NCI-H128 (cell line): ENCODE measurements around the gene ATP6V0C.

Experiments
- DNase-seq: peaks from one replicate; lab custom pipeline; 2025; ENCODE audit not compliant: unreplicated experiment; lab: John Stamatoyannopoulos, UW

ATP6V0C gene

DNA sequence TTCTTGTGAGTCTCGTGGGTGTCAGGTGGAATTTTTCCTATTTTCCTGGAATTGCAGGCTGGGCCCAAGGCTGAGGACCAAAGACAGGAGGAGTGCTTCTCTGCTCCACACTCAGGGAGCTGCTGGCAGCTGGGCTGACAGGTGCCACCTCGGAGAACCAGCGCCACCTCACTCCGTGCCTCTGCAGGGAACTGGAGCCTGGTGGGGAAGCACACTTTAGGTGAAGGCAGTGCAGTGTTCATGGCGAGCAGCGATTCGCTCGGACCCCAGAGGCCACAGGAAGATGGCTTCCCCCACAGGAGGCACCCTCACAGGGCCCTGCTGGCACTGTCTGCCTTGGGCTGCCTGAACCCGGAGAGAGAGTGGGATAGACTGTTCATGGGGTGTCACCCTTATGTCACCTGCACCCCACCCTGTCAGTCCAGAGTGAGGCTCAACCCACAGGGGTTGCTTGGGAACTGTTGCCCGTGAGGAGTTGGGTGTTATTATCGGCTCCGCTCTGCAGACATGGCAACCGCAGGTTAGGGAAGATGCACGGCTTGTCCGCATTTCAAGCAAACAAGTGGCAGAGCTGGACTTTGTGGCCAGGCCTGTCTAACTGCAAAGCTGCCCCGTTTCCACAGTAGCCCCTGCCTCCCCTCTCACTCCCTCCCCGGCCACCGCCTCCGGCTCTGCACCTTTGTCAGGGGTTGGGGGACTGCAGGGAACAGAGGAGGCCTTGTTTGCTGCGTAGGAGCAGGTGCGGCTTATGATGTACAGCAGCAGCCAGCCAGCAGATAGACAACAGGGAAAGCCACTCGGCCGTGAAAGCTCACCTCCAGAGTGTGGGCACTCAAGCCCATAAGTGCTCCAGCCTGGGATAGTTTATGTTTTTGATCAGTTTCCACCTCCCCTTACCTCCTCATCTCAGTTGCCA is 23.3 kb upstream of the ATP6V0C start:
- peak; percentile 43 for DNase-seq

DNA sequence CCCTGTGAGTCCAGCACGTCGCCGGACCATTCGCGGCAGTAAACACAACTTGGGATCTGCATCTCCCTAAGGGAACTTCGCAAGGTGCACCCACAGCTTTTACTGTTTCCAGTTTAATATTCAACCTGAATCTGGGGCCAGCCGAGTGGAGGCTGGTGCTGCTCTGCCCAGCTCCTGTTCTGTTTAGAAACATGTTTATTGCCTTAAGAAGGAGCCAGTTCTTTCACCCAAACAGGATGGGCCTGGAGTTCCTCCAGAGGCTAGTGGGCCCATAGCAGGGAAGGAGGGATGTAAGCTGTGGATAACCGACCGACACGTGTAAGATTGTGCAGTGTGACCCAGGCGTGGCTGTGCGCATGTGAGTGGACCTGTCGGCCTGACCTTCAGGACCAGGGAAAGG is 21.5 kb upstream of the ATP6V0C start:
- DNase-seq: no peak

DNA sequence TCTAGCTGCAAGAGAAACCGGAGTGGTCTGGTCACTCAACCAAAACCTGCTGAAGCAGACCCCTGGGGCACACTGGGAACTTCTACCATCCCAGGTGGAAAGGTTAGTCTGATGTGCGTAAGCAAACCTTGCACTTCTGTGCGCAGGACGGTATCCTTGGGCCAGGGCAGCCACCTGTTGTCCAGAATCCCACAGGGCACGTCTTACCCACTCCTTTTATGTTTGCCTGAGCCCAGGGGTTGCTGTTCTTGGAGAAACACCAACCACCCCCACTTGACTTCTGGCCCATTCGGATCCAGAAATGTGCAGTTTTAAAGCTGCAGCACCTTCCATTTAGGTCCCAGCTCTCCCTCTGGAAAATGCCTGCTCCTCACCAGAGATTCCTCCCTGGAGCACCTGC is 20.1 kb upstream of the ATP6V0C start:
- no peak for DNase-seq

DNA sequence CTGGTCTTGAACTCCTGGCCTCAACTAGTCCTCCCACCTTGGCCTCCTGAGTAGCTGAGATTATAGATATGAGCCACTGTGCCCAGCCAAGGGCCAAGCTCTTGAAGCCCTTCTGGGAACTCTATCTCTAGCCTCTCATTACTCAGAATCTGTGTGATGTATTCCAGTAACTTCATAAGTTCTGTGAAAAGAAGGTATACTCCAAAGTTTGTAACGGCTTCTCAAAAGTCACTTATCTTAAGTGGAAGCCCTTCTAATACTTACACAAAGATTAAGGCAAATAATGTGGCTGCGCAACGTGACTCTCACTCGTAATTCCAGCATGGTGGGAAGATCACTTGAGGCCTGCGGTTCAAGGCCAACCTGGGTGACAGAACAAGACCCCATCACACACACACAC is 19.1 kb upstream of the ATP6V0C start:
- DNase-seq: no peak

DNA sequence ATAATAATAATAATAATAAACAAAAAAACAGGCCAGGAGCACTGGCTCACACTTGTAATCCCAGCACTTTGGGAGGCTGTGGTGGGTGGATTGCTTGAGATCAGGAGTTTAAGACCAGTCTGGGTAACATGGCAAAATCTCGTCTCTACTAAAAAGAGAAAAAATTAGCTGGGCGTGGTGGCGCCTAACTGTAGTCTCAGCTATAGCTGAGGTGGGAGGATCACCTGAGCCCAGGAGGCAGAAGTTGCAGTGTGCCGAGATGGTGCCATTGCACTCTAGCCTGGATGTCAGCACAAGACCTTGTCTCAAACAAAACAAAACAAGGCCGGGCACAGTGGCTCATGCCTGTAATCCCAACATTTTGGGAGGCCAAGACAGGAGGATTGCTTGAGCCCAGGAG is 18.7 kb upstream of the ATP6V0C start:
- DNase-seq: no peak

DNA sequence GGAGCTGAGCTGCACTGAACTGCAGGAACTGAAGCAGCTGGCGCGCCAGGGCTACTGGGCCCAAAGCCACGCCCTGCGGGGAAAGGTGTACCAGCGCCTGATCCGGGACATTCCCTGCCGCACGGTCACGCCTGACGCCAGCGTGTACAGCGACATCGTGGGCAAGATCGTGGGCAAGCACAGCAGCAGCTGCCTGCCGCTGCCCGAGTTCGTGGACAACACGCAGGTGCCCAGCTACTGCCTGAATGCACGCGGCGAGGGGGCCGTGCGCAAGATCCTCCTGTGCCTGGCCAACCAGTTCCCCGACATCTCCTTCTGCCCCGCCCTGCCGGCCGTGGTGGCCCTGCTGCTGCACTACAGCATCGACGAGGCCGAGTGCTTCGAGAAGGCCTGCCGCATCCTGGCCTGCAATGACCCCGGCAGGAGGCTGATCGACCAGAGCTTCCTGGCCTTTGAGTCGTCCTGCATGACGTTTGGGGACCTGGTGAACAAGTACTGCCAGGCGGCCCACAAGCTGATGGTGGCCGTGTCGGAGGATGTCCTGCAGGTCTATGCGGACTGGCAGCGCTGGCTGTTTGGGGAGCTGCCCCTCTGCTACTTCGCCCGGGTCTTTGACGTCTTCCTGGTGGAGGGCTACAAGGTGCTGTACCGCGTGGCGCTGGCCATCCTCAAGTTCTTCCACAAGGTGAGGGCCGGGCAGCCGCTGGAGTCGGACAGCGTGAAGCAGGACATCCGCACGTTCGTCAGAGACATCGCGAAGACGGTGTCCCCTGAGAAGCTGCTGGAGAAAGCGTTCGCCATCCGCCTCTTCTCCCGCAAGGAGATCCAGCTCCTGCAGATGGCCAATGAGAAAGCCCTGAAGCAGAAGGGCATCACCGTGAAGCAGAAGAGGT is 17.3 kb upstream of the ATP6V0C start:
- no peak for DNase-seq

DNA sequence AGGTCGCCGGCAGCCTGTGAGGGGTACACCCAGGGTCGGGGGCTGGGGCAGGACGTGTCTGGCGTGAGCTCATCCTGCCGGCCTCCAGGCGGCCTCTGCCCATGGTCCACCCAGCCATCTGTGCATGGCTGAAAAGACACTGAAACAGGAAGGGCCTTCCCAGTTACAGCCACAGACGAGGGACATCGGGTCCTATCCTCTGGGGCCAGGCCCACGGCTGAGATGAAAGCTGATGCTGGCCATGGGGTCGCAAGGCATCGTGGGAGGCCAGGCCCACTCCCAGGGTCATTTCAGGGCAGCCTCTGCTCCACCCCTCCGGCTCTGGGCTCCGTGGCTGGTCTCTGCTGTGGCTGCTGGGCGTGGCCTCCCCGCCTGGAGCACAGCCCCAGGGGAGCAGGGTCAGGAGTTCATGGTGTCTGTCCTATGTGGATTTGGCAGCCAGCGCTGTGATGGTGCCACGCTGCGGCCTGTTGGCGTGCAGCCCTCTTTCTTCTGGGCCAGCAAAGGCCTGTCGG is 16.6 kb upstream of the ATP6V0C start:
- no peak for DNase-seq

DNA sequence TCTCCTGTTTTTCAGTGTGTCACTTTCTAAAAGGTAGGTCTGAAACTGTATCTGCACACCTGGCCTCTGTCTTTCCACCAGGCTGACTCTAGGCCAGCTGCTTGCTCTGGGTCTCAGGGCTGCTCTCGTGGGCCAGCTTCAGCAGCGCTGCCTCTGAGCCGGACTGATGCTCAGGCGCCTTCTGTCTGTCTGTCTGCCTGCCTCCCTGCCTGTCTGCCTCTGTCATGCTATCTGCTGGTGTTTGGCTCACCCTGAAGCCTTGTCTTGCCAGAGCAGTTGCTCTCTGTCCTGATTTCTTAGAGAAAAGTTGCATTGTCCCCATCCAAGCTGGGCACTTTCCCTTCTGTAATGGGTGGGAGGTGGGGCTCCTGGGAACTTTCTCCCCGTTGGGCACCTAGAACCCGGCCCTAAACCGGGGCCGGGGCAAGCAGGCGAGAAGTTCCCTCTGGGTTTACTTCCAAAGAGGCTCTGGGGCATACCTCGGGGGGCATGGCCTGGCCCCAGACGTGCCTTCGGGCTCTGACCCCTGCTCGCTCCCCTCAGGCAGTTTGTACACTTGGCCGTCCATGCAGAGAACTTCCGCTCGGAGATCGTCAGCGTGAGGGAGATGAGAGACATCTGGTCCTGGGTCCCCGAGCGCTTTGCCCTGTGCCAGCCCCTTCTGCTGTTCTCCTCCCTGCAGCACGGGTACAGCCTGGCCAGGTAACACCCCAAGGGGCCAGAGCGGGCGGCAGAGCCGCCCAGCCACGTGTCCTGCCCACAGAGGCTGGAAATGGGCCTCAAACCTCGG is 15.9 kb upstream of the ATP6V0C start:
- no peak for DNase-seq

DNA sequence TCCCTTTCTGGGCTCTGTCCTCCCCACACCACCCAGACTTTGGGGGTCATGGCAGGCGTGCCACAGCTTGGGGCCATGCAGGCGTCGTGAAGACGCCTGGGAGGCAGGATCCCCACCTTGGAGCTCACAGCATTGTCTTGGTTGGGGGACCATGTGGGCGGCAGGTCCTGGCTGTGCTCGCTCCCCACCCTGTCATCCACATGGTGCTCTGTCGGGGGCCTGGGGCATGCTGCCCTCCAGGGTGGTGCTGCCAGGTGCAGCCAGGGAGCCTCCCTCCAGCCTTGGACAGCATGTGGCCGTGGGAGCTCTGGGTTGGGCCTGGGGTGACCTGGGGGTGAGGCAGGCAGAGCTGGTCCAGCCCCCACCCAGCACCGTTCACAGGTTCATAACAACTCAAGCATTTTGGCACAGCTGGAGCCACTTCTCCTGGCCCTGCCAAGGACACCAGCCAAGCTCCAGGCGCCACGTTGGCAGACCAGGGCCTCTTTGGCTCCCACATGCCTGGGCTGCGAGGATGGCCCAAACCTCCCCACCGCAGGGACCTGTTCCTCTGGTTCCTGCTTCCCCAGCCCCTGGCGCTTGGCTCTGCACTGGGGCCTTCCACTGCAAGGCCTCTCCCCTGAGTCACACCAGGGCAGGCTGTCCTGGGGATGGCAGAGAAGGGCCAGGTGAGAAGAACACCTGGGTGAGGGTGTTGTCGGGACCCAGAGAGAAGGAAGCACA is 15.1 kb upstream of the ATP6V0C start:
- no peak for DNase-seq

DNA sequence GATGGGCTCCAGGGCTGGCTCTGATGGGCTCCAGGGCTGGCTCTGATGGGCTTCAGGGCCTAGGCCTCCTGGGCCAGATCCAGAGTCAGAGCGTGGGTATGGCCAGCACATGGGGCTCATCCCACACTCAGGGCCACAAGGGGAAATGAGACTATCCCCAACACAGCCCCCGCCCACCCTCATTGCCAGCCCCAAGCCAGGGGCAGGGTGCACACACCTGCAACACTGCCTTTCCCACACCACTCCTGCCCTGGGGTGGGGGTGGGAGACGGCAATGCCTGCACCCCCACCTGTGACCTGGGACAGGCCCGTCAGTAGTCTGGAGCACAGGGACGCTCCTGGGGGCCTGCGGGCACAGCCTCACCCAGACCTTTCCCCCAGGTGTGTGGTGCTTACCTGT is 14.3 kb upstream of the ATP6V0C start:
- no peak for DNase-seq

DNA sequence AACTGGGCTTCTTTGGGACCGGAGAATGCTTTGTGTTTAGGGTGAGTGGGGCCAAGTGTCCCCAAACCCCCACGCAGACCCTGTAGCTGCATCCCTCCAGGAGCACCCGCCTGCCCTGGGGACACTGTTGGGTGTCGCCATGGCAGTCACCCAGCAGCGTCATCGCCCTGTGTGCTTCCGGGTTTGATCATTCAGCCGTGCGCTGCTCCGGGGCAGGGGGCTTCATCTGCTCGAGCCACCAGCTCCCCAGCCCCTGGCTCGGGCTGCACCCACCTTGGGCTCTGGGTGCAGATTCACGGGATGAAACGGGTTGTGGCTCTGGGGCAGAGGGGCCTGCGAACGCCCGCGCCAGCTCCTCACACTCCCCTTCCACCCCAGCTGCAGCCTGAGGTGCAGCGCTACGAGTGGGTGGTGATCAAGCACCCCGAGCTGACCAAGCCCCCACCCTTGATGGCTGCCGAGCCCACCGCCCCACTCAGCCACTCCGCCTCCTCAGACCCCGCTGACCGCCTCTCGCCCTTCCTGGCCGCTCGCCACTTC is 13.8 kb upstream of the ATP6V0C start:
- DNase-seq: no peak

DNA sequence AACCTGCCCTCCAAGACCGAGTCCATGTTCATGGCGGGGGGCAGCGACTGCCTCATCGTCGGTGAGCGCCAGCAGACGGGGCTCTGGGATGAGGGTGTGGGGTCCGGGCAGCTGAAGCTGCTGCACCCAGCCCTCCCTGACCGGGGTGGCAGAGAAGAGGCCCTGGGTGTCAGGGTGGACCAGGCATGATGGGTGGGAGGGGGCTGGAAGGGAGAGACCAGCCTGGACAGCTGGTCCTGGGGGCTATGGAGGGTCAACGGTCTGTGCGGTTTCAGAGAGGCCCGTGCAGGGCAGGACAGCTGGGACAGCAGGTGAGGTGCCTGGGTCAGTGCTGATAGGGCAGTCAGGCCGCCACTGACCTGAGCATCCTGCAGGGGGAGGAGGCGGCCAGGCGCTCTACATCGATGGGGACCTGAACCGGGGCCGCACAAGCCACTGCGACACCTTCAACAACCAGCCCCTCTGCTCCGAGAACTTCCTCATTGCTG is 13.3 kb upstream of the ATP6V0C start:
- DNase-seq: no peak

DNA sequence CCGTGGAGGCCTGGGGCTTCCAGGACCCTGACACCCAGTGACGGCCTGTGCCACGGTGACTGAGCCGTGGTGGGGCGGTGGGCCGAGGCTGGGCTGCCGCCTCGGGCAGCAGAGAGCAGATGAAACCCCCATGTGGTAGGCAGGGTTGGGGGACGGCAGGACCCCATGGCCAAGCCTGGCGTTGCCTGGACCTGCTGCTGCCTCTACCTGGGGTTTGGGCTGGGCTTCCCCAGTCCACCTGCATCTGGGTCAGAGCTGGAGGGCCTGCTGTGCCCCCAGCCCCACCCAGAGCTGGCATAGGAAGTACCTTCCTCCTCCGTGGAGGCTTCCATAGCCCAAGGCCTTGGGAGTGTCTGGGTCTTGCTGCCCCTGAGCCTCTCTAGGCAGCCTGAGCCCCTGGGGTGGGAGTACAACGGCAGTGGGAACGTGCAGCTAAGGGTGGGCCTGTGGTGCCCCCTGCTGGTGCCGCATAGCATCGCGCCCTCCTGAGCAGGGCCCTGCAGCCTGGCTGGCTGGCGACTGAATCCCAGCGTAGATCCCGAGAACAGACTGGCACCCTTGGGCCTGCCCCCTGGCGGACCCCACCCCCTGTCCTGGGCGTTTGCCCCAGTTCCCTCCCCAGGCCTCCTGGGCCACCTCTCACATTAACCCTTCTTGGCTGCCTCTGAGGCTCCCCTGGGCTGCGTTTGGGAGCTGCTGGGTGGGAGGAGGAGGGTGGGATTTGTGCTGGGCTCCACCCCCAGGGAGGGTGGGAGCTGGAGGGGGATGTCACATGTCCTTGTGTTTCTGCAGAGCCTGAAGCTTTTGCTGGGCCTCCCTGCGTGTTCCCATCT is 12.6 kb upstream of the ATP6V0C start:
- DNase-seq: peak; percentile 74

DNA sequence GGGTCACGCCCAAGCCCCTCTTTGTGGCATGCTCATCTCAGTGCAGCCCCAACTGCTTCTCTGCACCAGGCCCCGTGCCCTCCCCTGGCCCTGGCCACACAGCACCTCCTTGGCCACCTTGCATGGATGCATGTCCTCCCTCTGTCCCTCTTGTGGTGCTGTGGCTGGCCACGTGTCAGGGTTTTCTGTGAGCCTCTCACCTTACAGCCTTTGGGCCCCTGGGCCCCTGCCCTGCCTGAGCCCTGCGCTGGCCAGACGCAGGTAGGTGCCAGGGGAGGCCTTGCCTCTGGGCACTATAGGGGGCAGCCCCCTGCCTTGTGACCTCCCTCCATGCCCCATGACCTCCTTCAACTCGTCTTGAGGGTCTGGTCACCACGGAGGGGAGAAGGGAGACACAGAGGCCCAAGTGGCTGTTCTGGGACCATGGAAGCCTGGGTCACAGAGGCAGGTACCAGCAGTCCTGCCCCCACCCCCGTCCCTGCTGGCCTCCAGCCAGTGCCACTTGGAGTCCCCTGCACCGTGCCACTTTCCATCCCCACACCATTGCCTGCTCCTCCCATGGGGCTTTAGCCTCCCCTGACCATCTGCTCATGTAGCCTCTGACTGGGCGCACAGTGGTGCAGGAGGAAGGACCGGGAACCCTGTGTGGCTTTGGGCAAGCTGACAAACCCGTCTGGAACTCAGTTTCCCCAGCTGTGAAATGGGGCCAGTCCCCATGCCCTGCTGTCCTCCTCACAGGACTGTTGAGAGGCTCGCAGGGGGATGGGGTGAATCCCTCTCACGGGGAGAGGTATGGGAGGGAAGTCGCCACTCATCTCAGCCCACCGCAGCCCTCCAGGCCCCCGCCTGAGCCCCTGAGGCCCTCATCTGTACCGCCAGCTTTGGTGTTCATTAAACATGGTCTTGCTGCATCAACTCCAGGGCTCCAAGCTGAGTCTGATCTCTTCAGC is 11.5 kb upstream of the ATP6V0C start:
- no peak for DNase-seq

DNA sequence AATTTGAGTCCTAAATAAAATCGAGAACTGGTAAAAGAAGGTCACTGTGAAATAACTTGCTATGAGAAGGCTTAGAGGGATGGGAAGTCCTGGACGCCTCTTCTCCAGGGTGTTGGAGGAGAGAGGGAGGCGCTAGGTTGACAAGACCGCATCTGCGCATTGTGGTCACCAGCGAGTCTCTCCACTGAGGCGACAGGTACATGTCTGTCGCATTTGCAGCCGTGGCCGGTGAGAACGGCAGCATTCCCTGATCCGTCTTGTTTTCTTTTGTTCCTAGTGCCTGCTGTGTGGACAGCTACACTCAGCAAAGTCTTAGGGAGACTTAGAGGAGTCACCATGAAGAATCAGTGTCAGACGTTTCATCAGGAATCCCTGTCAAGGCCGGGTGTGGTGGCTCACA is 8.1 kb upstream of the ATP6V0C start:
- DNase-seq: no peak

DNA sequence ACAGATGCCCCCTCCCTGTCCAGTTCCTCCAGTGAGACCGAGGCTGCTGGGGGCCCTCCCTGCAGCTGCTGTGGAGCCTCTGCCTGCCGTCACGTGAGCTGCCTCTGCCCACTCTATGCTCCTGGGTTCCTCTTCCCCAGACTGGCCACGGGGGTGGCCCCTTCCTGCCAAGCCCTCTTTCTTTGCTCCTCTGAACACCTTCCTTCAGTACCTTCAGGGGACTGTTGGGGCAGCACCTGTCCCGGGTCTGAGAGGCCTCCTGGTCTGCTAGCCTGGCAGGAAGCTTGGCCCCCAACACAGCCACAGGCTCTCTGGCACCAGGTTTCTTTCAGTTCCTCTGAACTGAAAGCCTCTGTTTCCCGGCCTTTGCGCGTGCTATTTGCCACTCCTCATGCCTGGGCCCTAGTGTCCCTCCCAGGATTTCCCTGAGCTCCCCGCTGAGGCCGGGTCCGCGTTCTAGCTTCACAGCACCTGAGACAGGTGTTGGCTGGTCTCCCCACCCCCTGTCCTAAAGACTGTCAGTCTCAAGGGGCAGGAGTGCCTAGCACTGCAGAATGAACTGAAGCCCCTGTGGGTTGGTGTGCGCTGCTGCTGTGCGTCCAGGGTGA is 6.6 kb upstream of the ATP6V0C start:
- DNase-seq: no peak

DNA sequence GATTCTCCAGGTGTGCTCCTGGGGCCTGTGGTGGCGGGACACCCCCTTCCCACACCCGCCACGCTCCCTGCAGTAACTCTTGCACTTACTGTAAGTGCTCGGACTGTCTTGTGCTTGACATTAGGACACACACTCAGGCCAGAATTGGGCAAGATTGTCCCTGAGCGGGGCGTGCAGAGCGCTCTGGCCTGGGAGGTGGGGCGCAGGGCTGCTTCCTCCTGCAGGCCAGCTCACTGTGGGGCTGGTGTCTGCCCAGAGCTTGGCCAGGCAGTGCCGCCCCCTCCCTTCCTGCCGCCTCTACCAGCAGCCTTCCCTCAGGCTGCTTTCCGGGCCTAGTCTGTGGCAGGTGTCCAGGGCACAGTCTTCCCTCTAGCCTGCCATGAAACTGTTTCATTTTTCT is 6.1 kb upstream of the ATP6V0C start:
- DNase-seq: no peak
